HG03139 (cell line): ENCODE data around the gene PPP1R13B.

Experiments used
- ATAC-seq: cut with Tn5 transposase; IDR thresholded peaks from one replicate; pipeline ENCODE4 v1.9.1; 2021; ENCODE audit not compliant: unreplicated experiment

Gene PPP1R13B

GRCh38 chr14:103880348-103881267, 33.2 kb upstream of the PPP1R13B start:
- no peak for ATAC-seq

- no peak for ATAC-seq
These were observed 32.4 kb upstream of the PPP1R13B start for GRCh38 chr14:103879570-103880347.

- no peak for ATAC-seq
These were observed 31.8 kb upstream of the PPP1R13B start for GRCh38 chr14:103879118-103879569.

GRCh38 chr14:103878180-103878579, 30.8 kb upstream of the PPP1R13B start:
- ATAC-seq, result no peak

- no peak for ATAC-seq
These were observed 27.6 kb upstream of the PPP1R13B start for GRCh38 chr14:103875010-103875409.

- no peak for ATAC-seq
These were observed 25.2 kb upstream of the PPP1R13B start for GRCh38 chr14:103872481-103873113.

GRCh38 chr14:103871596-103872480, 24.5 kb upstream of the PPP1R13B start:
- ATAC-seq, result no peak

GRCh38 chr14:103870891-103871595, 23.7 kb upstream of the PPP1R13B start:
- no peak for ATAC-seq

GRCh38 chr14:103870144-103870876, 22.9 kb upstream of the PPP1R13B start:
- no peak for ATAC-seq

- no peak for ATAC-seq
These were observed 22.2 kb upstream of the PPP1R13B start for GRCh38 chr14:103869406-103870143.

- ATAC-seq, result no peak
These were observed 21.0 kb upstream of the PPP1R13B start for GRCh38 chr14:103868242-103868897.

- no peak for ATAC-seq
These were observed 20.2 kb upstream of the PPP1R13B start for GRCh38 chr14:103867523-103867953.

GRCh38 chr14:103867020-103867419, 19.6 kb upstream of the PPP1R13B start:
- no peak for ATAC-seq

GRCh38 chr14:103863245-103863644, 15.9 kb upstream of the PPP1R13B start:
- no peak for ATAC-seq

GRCh38 chr14:103862393-103862782, 15.0 kb upstream of the PPP1R13B start:
- no peak for ATAC-seq

GRCh38 chr14:103861413-103862392, 14.3 kb upstream of the PPP1R13B start:
- ATAC-seq, result no peak
